Right lobe of liver (tissue), 6 donors: ENCODE data around the gene TPSD1. TPM values are rescaled to one million over a fixed set of nuclear protein-coding genes. Genes with fewer than 3 reads are reported as not detected.
"Not testable (repeated sequence)": the region's sequence is repeated elsewhere in the genome, so short reads cannot be mapped to it uniquely, and the experiment has no call there.

Experiments
- ATAC-seq, 4 donors: fragments of 200-7000 bp; cut with Tn5 transposase; one replicate each; pipeline ENCODE4 v1.9.1; 2020; ENCODE audit warnings: mild to moderate bottlenecking in 4 of 4, moderate library complexity in 4 of 4
- DNase-seq, 3 donors: peaks; one replicate each; pipeline ENCODE4 v3.0.0-alpha.2; 2020
- H3K27ac ChIP-seq, 3 donors: fragments of 200-600 bp; one replicate each; pipeline ENCODE4 v1.8.0; 2022
- H3K27me3 ChIP-seq, 2 donors: fragments of 200-600 bp; one replicate each; pipeline ENCODE4 v1.8.0; 2022
- H3K36me3 ChIP-seq, 4 donors: fragments of 200-600 bp; sonication (generic) in 1 of 4; one replicate each; pipeline versions ENCODE4 v1.5.1 to v1.8.0; 2017 to 2022; ENCODE audit warnings: control low read depth in 1 of 4
- H3K4me1 ChIP-seq, 4 donors: fragments of 200-600 bp; sonication (generic) in 1 of 4; one replicate each; pipeline versions ENCODE4 v1.5.1 to v1.8.0; 2017 to 2022; ENCODE audit warnings: control low read depth in 1 of 4
- H3K4me3 ChIP-seq, 3 donors: fragments of 200-600 bp; one replicate each; pipeline ENCODE4 v1.8.0; 2022
- H3K9me3 ChIP-seq, 4 donors: fragments of 200-600 bp; sonication (generic) in 1 of 4; one replicate each; pipeline versions ENCODE4 v1.5.1 to v1.8.0; 2017 to 2022; ENCODE audit warnings: control low read depth in 1 of 4
- CTCF ChIP-seq, 4 donors: fragments of 200-600 bp in 3 of 4; fragments of 450-650 bp in 1 of 4; IDR thresholded peaks; one replicate each; pipeline versions ENCODE4 v1.5.1 to v1.8.0; 2016 to 2022; ENCODE audit warnings: antibody characterized with exemption in 4 of 4, mild to moderate bottlenecking in 2 of 4
- POLR2A ChIP-seq: fragments of 450-650 bp; IDR thresholded peaks from one replicate; pipeline ENCODE4 v1.6.1; 2017; ENCODE audit warnings: antibody characterized with exemption, mild to moderate bottlenecking
- WGBS: methylation state at CpG from one replicate; pipeline ENCODE4 v1.1.6; 2018; ENCODE audit warnings: low coverage, low lambda C conversion rate; ENCODE audit not compliant: insufficient coverage; ENCODE audit errors: missing lambda C conversion rate; 5-methylcytosine and 5-hydroxymethylcytosine counted together
- intact Hi-C, 2 donors: fragments of 100-400 bp; cut with DNase I; formaldehyde crosslinking; loops; one replicate each; pipeline versions ENCODE4 v1.11.2 to v1.14.1; 2022
- total RNA-seq, 6 experiments: library from RNA; depleted of rRNA in 2 of 6; stranded (reverse); fragments of >200 nt in 2 of 6; fragmentation: NEBNext Ultra II Directional in 3 of 6; extraction: Animal tissue kit (Norgen Biotek cat#: 25700) in 3 of 6; gene quantifications; one replicate each; pipeline versions ENCODE4 v1.1.0 to v1.2.4, GENCODE V29; 2016 to 2023
- donor health status: DM: no; HTN: yes; CAD: no.
- donor health status: DM: no; HTN: no; CAD: no.
- donor health status: DM: no; HTN: no; CAD: no.
- donor health status: DM: no; HTN: yes; CAD: no.
- donor health status: DM: no; HTN: yes; CAD: no.

Gene TPSD1
- total RNA-seq, 6 experiments from 2014 or later, result not detected

GRCh38 chr16:1230471-1231212 lies 25.2 kb upstream of the TPSD1 start:
- DNase-seq, H3K4me3 ChIP-seq, H3K4me1 ChIP-seq, H3K27ac ChIP-seq, ATAC-seq, H3K27me3 ChIP-seq, H3K9me3 ChIP-seq, H3K36me3 ChIP-seq, intact Hi-C loops: not testable (repeated sequence)
- 76% methylated on average over 9 of the region's 17 CpGs for WGBS

GRCh38 chr16:1231301-1231700 lies 24.6 kb upstream of the TPSD1 start:
- H3K9me3 ChIP-seq, intact Hi-C loops, H3K36me3 ChIP-seq, H3K4me3 ChIP-seq, H3K4me1 ChIP-seq, H3K27ac ChIP-seq, H3K27me3 ChIP-seq, DNase-seq, ATAC-seq: not testable (repeated sequence)
- WGBS, result 80% methylated on average over 3 of the region's 7 CpGs

GRCh38 chr16:1232049-1232748 lies 23.7 kb upstream of the TPSD1 start:
- H3K4me1 ChIP-seq, DNase-seq, intact Hi-C loops, H3K27ac ChIP-seq, H3K9me3 ChIP-seq, H3K4me3 ChIP-seq, H3K27me3 ChIP-seq, H3K36me3 ChIP-seq: not testable (repeated sequence)
- WGBS, result no CpG with 5 or more reads among the region's 47 CpGs
- peak in 2 of 4 donors; percentile 17 to 28 for ATAC-seq

GRCh38 chr16:1236659-1237058 lies 19.2 kb upstream of the TPSD1 start:
- H3K4me3 ChIP-seq, DNase-seq, H3K9me3 ChIP-seq, H3K36me3 ChIP-seq, intact Hi-C loops, H3K27ac ChIP-seq, H3K27me3 ChIP-seq, H3K4me1 ChIP-seq: not testable (repeated sequence)
- peak; percentile 80 to 95 (median 91) for ATAC-seq
- WGBS, result no CpG with 5 or more reads among the region's 29 CpGs

GRCh38 chr16:1237990-1238389 lies 17.9 kb upstream of the TPSD1 start:
- no peak for ATAC-seq
- 69% methylated on average over 7 of the region's 9 CpGs for WGBS
- no peaks in the 10 kb centered on the region for H3K36me3 ChIP-seq
- no peaks in the 10 kb centered on the region for H3K27me3 ChIP-seq
- no peaks in the 10 kb centered on the region for H3K4me1 ChIP-seq
- no peak for TF ChIP-seq CTCF (IDR thresholded peaks at IDR 0.05)
- no peak for TF ChIP-seq POLR2A
- H3K9me3 ChIP-seq, result no peaks in the 10 kb centered on the region
- intact Hi-C loops, result no loop called here
- no peak for DNase-seq
- H3K4me3 ChIP-seq, result no peak overlapping the region
- H3K27ac ChIP-seq, result no peak overlapping the region

- H3K4me1 ChIP-seq, DNase-seq, H3K4me3 ChIP-seq, H3K9me3 ChIP-seq, H3K36me3 ChIP-seq, intact Hi-C loops, ATAC-seq, H3K27me3 ChIP-seq, H3K27ac ChIP-seq: not testable (repeated sequence)
- 73% methylated on average over 2 of the region's 23 CpGs for WGBS
Measured at GRCh38 chr16:1238909-1239308, 17.0 kb upstream of the TPSD1 start.

- DNase-seq, H3K4me3 ChIP-seq, H3K27me3 ChIP-seq, H3K4me1 ChIP-seq, intact Hi-C loops, H3K36me3 ChIP-seq, H3K27ac ChIP-seq, H3K9me3 ChIP-seq: not testable (repeated sequence)
- WGBS, result 62% methylated on average over 2 of the region's 9 CpGs
- ATAC-seq, result peak in 1 of 4 donors; percentile 2
Measured at GRCh38 chr16:1239575-1239974, 16.3 kb upstream of the TPSD1 start.

- DNase-seq, H3K4me1 ChIP-seq, H3K36me3 ChIP-seq, H3K9me3 ChIP-seq, H3K27me3 ChIP-seq, H3K4me3 ChIP-seq, H3K27ac ChIP-seq, intact Hi-C loops, ATAC-seq: not testable (repeated sequence)
- no CpG with 5 or more reads among the region's 12 CpGs for WGBS
Measured at GRCh38 chr16:1240436-1240835, 15.4 kb upstream of the TPSD1 start, which contains the start of gene TPSAB1. Gene TPSAB1 (plus strand): TSS chr16:1240705. CDS start chr16:1240939, 234 bp downstream.

GRCh38 chr16:1241081-1241480 lies 14.8 kb upstream of the TPSD1 start:
- no CpG with 5 or more reads among the region's 15 CpGs for WGBS
- ATAC-seq, H3K4me1 ChIP-seq, H3K9me3 ChIP-seq, H3K4me3 ChIP-seq, H3K27me3 ChIP-seq, DNase-seq, intact Hi-C loops, H3K27ac ChIP-seq, H3K36me3 ChIP-seq: not testable (repeated sequence)

GRCh38 chr16:1243363-1243762 lies 12.5 kb upstream of the TPSD1 start:
- H3K27me3 ChIP-seq, intact Hi-C loops, H3K4me3 ChIP-seq, ATAC-seq, H3K4me1 ChIP-seq, H3K9me3 ChIP-seq, DNase-seq, H3K36me3 ChIP-seq, H3K27ac ChIP-seq: not testable (repeated sequence)
- whole genome bisulfite sequencing, result 23% methylated on average over 6 of the region's 11 CpGs
